Neuron (in vitro differentiated cells): ENCODE results near the gene ANXA3.
A peak's percentile ranks its signal among the peaks of the same experiment; 100 is the strongest.
"Not testable (repeated sequence)": the region's sequence is repeated elsewhere in the genome, so short reads cannot be mapped to it uniquely, and the experiment has no call there.

ENCODE experiments used
- H2AFZ ChIP-seq: one replicate; pipeline ENCODE4 v1.6.1; 2013; ENCODE audit warnings: low read depth, mild to moderate bottlenecking, inconsistent platforms, low read length, moderate library complexity
- H3K27me3 ChIP-seq: one replicate; pipeline ENCODE4 v1.6.1; 2013; ENCODE audit warnings: low read length; ENCODE audit not compliant: insufficient read depth
- H3K36me3 ChIP-seq: one replicate; pipeline ENCODE4 v1.6.1; 2013; ENCODE audit warnings: low read length; ENCODE audit not compliant: insufficient read depth
- H3K4me1 ChIP-seq: one replicate; pipeline ENCODE4 v1.6.1; 2013; ENCODE audit warnings: low read length; ENCODE audit not compliant: insufficient read depth
- H3K4me3 ChIP-seq: 2 replicates; pipeline ENCODE4 v1.5.1; 2013; ENCODE audit warnings: mild to moderate bottlenecking, low read length, moderate library complexity
- H3K9me3 ChIP-seq: one replicate; pipeline ENCODE4 v1.6.1; 2013; ENCODE audit warnings: low read length

ANXA3 gene, protein sequence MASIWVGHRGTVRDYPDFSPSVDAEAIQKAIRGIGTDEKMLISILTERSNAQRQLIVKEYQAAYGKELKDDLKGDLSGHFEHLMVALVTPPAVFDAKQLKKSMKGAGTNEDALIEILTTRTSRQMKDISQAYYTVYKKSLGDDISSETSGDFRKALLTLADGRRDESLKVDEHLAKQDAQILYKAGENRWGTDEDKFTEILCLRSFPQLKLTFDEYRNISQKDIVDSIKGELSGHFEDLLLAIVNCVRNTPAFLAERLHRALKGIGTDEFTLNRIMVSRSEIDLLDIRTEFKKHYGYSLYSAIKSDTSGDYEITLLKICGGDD

DNA sequence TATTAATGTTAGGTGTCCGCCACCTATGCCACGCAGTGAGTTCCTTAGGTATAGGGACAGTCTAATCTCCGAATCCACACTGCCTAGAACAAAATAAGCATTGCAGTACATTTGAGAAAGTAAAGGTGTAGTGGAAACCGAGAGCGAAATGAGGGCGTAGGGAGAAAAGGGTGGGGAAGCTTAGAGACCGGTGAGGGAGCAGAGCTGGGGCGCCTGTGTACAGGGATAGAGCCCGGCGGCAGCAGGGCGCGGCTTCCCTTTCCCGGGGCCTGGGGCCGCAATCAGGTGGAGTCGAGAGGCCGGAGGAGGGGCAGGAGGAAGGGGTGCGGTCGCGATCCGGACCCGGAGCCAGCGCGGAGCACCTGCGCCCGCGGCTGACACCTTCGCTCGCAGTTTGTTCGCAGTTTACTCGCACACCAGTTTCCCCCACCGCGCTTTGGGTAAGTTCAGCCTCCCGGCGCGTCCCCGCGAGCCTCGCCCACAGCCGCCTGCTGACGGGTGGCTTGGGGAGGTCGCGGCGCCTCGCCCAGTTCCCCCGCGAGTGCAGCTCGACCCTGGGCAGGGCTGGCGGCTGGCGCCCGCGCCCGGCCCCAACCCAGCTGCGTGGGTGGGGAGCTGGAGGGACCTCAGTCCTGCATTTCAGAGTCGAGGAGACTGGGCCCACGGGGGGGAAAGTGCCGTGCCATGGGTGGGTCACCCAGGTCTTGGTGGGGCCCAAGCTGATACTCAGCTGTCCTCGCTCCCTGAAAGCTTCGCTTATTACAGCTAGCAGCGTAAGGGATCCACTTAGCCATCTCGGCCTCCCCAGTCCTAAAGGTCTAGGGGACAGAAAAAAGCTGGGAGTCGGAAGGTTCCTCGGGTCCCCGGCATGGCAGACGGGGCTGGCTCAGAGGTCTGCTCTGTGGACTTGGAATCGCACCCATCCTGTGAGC, at the start of gene ANXA3:
Gene ANXA3, plus strand, starts transcription at position 351 of the 932 bp plus-strand sequence. CDS start 2,704 bp downstream, outside the sequence.
- peak within 1 kb of the TSS; percentile 64 for H2AFZ ChIP-seq
- H3K9me3 ChIP-seq: no peaks in the 10 kb centered on the region
- H3K4me1 ChIP-seq: peaks cover 5% of the 10 kb centered on the region

DNA sequence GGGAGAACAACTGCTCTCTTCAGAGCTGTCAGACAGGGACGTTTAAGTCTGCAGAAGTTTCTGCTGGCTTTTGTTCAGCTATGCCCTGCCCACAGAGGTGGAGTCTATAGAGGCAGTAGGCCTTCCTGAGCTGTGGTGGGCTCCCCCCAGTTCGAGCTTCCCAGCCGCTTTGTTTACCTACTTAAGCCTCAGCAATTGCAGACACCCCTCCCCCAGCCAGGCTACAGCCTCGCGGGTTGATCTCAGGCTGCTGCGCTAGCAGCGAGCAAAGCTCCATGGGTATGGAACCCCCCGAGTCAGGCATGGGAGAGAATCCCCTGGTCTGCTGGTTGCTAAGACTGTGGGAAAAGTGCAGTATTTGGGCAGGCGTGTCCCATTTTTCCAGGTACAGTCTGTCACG, 45.3 kb upstream of the ANXA3 start:
- H3K4me3 ChIP-seq, H3K4me1 ChIP-seq, H2AFZ ChIP-seq, H3K9me3 ChIP-seq, H3K27me3 ChIP-seq, H3K36me3 ChIP-seq: not testable (repeated sequence)

More for the DNA sequence above, at the start of gene ANXA3:
- Histone ChIP-seq H3K36me3 (no peaks in the 10 kb centered on the region), H3K27me3 (peaks cover 18% of the 10 kb centered on the region), H3K4me3 (peak within 1 kb of the TSS; percentile 45)

DNA sequence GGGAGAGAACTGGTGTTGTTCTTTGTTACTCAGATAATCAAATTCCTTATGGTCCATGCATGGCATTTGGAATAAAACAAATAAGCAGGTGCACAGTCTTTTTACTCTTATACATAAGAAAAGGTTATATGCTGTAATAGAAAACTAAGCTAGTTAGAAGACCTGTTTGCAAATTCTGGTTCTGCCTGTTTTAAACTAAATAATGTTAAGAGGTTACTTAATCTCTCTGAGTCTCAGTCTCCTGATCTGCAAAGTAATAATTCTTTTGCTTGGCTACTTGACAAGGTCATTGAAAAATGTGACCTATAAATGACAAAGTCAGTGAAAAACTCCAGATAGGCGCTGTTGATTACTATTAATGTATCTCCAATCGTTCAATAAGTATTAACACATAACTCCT, 42.5 kb upstream of the ANXA3 start:
- Histone ChIP-seq H2AFZ (no peak overlapping the region), H3K27me3 (no peaks in the 10 kb centered on the region), H3K36me3 (no peaks in the 10 kb centered on the region), H3K4me1 (no peaks in the 10 kb centered on the region), H3K4me3 (no peak overlapping the region), H3K9me3 (no peaks in the 10 kb centered on the region)

DNA sequence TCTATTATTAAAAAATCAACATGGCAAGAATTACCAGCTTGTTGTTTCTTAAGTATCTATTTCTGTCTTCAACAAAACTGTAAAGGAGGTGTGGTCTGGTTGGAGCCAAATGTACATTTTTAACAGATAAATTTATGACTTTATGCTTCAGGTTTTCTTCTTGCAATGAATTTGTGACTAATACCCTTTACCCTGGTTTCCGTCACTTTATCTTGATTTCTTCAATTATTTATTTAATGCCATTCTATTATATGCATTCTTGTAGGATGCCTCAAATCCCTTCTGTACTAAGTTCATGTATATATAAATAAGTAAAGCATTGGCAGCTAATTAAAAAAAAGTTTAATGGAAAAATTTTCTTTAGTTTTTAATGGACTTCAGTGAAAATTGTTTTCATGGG, 41.5 kb upstream of the ANXA3 start:
- no peak overlapping the region for H2AFZ ChIP-seq
- no peak overlapping the region for H3K4me3 ChIP-seq
- H3K4me1 ChIP-seq: no peaks in the 10 kb centered on the region
- H3K36me3 ChIP-seq: no peaks in the 10 kb centered on the region
- H3K27me3 ChIP-seq: no peaks in the 10 kb centered on the region
- no peaks in the 10 kb centered on the region for H3K9me3 ChIP-seq

DNA sequence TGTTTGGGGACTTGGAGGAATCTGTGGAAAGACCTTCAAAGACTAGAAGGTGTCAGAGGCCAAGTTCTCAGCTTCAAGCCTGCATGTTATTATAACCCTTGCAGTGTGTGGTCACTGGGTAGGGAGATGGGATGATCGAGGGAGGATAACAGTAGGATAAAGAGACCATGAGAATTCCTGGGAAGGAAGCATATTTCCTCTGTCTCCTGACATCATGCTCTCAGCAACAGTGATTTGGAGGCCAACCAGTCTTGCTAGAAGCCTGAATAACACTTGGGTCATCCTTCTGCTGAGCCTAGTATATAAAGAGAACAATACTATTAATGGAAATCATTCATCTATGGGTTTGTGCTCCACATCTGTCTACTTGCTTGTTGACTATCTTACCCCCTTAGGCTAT, 40.9 kb upstream of the ANXA3 start:
- no peaks in the 10 kb centered on the region for H3K4me1 ChIP-seq
- H3K4me3 ChIP-seq: no peak overlapping the region
- H3K36me3 ChIP-seq: no peaks in the 10 kb centered on the region
- no peaks in the 10 kb centered on the region for H3K27me3 ChIP-seq
- no peak overlapping the region for H2AFZ ChIP-seq
- H3K9me3 ChIP-seq: no peaks in the 10 kb centered on the region

DNA sequence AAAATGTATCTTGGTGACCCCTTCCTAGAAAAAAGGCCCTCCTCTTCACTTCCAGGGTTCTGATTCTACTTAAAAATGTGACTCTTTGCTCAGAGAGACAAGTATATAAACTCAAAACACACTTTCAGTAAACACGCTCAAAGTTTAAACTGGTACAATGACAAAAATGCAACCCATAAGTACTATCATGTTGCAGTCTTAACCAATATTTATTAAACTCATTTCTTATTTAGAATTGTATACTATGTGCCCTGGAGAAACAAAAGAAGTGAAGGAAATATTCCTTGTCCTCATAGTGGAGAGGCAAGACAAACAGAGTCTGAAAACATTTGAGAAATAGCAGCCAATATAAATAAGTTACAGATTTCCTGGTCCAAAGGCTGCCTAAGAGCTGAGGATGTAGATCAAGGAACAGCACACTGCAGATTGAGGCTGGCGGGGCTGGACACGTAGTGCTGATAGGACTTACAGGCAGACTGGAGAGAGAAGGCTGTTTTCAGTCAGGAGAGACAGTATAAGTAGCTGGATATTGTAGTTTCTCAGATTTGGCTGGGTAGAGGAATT, 39.1 kb upstream of the ANXA3 start:
- Histone ChIP-seq H3K9me3 (no peaks in the 10 kb centered on the region), H3K4me1 (no peaks in the 10 kb centered on the region), H3K27me3 (no peaks in the 10 kb centered on the region), H3K36me3 (no peaks in the 10 kb centered on the region), H2AFZ (no peak overlapping the region), H3K4me3 (no peak overlapping the region)

DNA sequence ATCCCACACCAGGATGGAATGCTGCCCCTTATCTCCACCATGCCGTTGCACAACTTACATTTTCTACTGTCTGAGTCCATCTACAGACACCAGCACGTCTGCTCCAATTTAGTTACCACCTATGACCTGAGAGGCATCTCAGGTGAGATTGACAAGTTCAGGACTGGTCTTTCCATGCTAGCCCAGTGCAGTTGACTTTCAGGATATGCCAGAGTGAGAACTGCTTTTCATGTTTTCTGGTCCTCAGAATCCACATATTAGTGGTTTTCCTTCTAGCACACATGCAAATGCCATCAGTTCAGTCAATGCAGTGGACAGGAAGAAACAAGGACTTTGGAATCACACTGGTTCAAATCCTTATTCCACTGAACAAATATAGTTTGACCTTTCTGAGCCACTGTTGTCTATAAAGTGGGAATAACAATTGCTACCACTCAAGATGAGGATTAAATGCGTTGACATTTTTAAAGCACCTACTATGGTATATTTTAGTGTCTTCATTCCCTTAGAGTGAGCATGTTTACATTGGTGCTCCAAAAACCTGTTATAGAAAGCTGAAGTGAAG, 38.1 kb upstream of the ANXA3 start:
- no peaks in the 10 kb centered on the region for H3K27me3 ChIP-seq
- no peaks in the 10 kb centered on the region for H3K9me3 ChIP-seq
- no peaks in the 10 kb centered on the region for H3K4me1 ChIP-seq
- H2AFZ ChIP-seq: no peak overlapping the region
- H3K36me3 ChIP-seq: no peaks in the 10 kb centered on the region
- H3K4me3 ChIP-seq: no peak overlapping the region

DNA sequence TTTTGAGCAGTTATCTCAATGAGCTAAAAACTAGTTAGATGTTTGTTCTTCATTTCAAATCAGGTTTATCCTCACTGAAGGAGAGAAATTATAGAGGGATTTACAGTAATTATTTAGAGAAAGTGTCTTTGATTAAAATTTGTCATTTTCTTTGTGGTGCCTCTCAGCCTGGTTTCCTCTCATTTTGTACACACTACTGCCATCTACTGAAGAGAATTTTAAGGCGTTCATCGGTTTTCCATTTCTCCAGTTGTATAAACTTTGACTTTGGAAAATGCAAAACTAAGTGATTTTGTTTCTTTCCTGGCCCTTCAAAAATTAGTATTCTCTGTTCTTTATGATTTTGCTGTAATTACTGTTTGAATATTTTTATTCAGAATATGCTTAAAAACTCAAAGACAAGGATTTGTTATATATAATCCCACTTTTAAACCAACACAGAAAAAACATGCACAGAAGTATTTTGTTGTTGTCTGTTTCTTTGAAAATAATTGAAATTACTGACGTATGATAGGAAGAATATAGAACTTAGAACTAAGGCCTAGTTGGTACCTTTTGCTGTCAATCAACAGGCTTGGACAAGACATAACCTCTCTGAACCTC, 34.4 kb upstream of the ANXA3 start:
- H3K4me1 ChIP-seq: no peaks in the 10 kb centered on the region
- H2AFZ ChIP-seq: no peak overlapping the region
- H3K4me3 ChIP-seq: no peak overlapping the region
- H3K27me3 ChIP-seq: no peaks in the 10 kb centered on the region
- no peaks in the 10 kb centered on the region for H3K9me3 ChIP-seq
- H3K36me3 ChIP-seq: no peaks in the 10 kb centered on the region

DNA sequence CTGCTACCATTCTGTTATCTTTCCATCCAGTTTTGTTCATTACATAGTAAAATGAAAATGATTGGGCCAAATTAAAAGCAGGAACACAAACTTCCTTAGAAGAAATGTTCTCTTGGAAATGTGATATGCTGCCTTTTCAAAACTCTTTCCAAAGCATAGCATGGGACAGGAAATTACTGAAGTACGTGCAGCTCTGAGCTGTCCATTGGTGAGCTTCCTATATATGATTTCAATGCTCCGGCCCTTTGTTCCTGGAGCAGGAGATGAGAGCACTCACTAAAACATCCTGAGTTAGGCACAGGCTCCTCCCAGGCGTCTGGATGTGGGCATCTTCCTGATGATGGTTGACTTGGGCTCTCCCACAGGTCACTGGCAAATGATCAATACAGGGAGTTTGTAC, 33.0 kb upstream of the ANXA3 start:
- Histone ChIP-seq H3K36me3 (no peaks in the 10 kb centered on the region), H3K9me3 (no peaks in the 10 kb centered on the region), H3K4me3 (no peak overlapping the region), H2AFZ (no peak overlapping the region), H3K4me1 (no peaks in the 10 kb centered on the region), H3K27me3 (no peaks in the 10 kb centered on the region)

DNA sequence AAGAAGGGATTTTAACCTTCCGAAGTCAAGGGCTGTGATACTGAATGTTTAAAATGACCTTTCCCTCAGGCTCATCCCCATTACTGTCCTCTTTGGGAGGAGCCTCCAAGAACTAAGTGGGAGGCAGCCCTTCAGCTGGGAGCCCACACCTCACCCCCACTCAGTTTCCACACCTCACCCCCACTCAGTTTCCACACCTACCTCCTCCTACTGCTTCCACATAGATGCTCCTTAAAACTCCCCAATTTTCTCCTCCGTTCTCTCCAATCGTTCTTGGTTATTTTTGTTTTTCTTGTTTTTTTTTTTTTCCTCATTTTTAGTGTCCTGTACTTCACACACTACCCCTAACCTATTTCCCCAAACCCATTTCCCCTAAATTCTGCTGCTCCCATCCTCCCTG, 31.6 kb upstream of the ANXA3 start:
- no peak overlapping the region for H3K4me3 ChIP-seq
- no peak overlapping the region for H2AFZ ChIP-seq
- no peaks in the 10 kb centered on the region for H3K36me3 ChIP-seq
- no peaks in the 10 kb centered on the region for H3K9me3 ChIP-seq
- H3K27me3 ChIP-seq: no peaks in the 10 kb centered on the region
- H3K4me1 ChIP-seq: no peaks in the 10 kb centered on the region

DNA sequence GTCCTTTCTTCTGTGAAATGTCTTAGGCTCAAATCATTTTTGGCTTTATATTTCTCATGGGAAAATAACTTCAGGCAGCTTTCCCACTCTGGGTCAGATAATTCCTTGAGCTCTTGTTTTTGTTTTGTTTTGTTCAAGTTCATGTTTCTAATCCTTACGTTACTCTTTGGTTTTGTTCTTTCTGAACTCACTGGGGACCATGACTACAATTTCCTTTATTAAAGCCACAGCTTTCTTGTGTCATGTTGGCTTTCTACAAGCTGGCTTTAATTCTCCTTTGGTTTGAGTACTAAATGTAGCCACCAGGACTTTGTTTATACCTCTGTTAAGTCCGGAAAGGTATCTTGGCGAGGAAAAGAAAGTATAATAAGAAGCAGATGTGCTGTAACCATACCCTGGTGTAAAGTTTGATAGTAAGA, 30.8 kb upstream of the ANXA3 start:
- H2AFZ ChIP-seq: no peak overlapping the region
- no peaks in the 10 kb centered on the region for H3K27me3 ChIP-seq
- H3K36me3 ChIP-seq: no peaks in the 10 kb centered on the region
- no peaks in the 10 kb centered on the region for H3K4me1 ChIP-seq
- no peak overlapping the region for H3K4me3 ChIP-seq
- H3K9me3 ChIP-seq: no peaks in the 10 kb centered on the region

DNA sequence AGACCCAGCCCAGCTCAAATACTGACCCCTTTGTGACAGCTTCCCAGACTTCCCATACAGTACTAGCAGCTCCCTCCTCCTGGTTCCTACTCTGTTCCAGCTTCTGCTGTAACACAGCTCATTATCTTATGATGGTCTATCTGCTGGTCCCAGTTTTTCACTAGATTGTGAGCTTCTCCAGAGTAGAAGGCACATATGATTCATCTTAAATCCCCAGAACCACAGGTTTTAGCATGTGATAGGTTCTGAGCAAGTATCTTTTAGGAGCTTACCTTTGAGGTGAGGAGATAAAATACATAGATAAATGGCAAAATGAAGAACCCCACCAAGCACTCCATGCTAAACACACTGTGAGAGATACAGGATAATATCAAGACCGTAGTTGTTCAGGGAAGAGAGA, 27.6 kb upstream of the ANXA3 start:
- Histone ChIP-seq H3K4me3 (no peak overlapping the region), H3K27me3 (no peaks in the 10 kb centered on the region), H2AFZ (no peak overlapping the region), H3K4me1 (no peaks in the 10 kb centered on the region), H3K36me3 (no peaks in the 10 kb centered on the region), H3K9me3 (no peaks in the 10 kb centered on the region)

DNA sequence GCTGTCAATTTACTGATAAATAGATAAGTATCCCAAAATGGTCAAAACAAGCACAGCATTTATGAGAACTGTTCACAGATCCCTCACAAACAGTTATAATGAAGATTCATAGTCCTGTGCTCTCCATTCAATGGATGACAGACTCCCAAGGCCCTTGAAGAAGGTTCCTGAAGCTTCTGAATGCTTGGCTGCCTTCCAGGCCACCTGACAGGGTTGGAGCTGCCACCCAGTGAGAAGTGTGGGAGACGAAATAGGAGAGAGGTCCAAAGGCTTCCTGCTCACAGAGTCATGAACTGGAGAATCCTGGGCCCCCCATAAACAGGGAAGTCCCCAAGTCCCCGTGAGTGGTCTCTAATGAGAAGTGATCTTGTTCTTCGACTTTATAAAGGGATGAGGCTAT, 26.0 kb upstream of the ANXA3 start:
- Histone ChIP-seq H2AFZ (no peak overlapping the region), H3K27me3 (no peaks in the 10 kb centered on the region), H3K4me1 (no peaks in the 10 kb centered on the region), H3K36me3 (no peaks in the 10 kb centered on the region), H3K9me3 (no peaks in the 10 kb centered on the region), H3K4me3 (no peak overlapping the region)
